Breast epithelium (tissue), 3 donors: Measurements from ENCODE around the gene DOK4.
A peak's percentile ranks its signal among the peaks of the same experiment; 100 is the strongest.

Experiments
- CTCF ChIP-seq, 3 donors: fragments of 450-650 bp; IDR thresholded peaks; one replicate each; pipeline ENCODE4 v1.5.1; 2016 to 2017; ENCODE audit warnings: antibody characterized with exemption in 3 of 3, mild to moderate bottlenecking in 3 of 3, moderate library complexity in 3 of 3
- POLR2A ChIP-seq: fragments of 450-650 bp; IDR thresholded peaks from one replicate; pipeline ENCODE4 v1.6.1; 2016; ENCODE audit warnings: antibody characterized with exemption, mild to moderate bottlenecking, moderate library complexity
- POLR2AphosphoS5 ChIP-seq, 3 donors: sonication (generic); formaldehyde crosslinking; IDR thresholded peaks; one replicate each; pipeline ENCODE4 v1.6.1; 2017; ENCODE audit warnings: antibody characterized with exemption in 3 of 3

- TF ChIP-seq CTCF (IDR thresholded peaks at IDR 0.05): no peak
- TF ChIP-seq POLR2AphosphoS5 (IDR thresholded peaks at IDR 0.05): peak; percentile 79 to 91 (median 84)
- TF ChIP-seq POLR2A: peak; percentile 86
These were observed 38.9 kb downstream of the DOK4 start, which contains the start of the genes CIAPIN1 and COQ9 for GRCh38 chr16:57447186-57447962.
